Adrenal gland (tissue), 5 donors: ENCODE data around the gene GJA4.

Source experiments
- CTCF ChIP-seq, 6 experiments: fragments of 450-650 bp in 4 of 6; fragments of 200-600 bp in 2 of 6; sonication (generic) in 1 of 6; IDR thresholded peaks; 1 replicate in 5 of 6; 2 replicates in 1 of 6; pipeline versions ENCODE4 v1.5.1 to v1.8.0; 2016 to 2021; ENCODE audit warnings: antibody characterized with exemption in 6 of 6, mild to moderate bottlenecking in 2 of 6, moderate library complexity in 1 of 6
- POLR2A ChIP-seq, 2 donors: fragments of 450-650 bp; IDR thresholded peaks; one replicate each; pipeline ENCODE4 v1.6.1; 2017; ENCODE audit warnings: antibody characterized with exemption in 2 of 2, mild to moderate bottlenecking in 2 of 2, moderate library complexity in 1 of 2
- donor health status: DM: no; HTN: no; CAD: no.

GRCh38 chr1:34757386-34757785, 35.4 kb upstream of the GJA4 start:
- no peak for TF ChIP-seq CTCF (IDR thresholded peaks at IDR 0.05)
- TF ChIP-seq POLR2A (IDR thresholded peaks at IDR 0.05): no peak
